Activated CD8-positive, alpha-beta memory T cell treated with anti-CD3 and anti-CD28 coated beads, Interleukin-2, amount 10 ng/mL, durations not matched to agents 7 days and 5 days (primary cell): ENCODE data around the gene INSM1. TPM values are rescaled to one million over a fixed set of nuclear protein-coding genes. Genes with fewer than 3 reads are reported as not detected.
A peak's percentile ranks its signal among the peaks of the same experiment; 100 is the strongest.

ENCODE experiments used
- ATAC-seq: fragments of 150-1000 bp; cut with Tn5 transposase; one replicate; pipeline ENCODE4 v1.10.0; 2021; ENCODE audit warnings: moderate library complexity
- CTCF ChIA-PET: fragments of 350-600 bp; sonication (Branson Sonifier 250); formaldehyde crosslinking; loops from one replicate; lab custom pipeline; 2021; ENCODE audit warnings: antibody characterized with exemption; lab: Charles Lee
- DNase-seq: peaks from one replicate; pipeline ENCODE4 v3.0.0-alpha.2; 2020
- H3K27ac Mint-ChIP-seq: one replicate; pipeline ENCODE4 v1.8.0; 2021; ENCODE audit warnings: mild to moderate bottlenecking, mixed read lengths
- H3K27me3 Mint-ChIP-seq: one replicate; pipeline ENCODE4 v1.8.0; 2021; ENCODE audit warnings: mixed read lengths
- H3K36me3 Mint-ChIP-seq: one replicate; pipeline ENCODE4 v1.8.0; 2021; ENCODE audit warnings: mild to moderate bottlenecking, mixed read lengths
- H3K4me1 Mint-ChIP-seq: one replicate; pipeline ENCODE4 v1.8.0; 2021; ENCODE audit warnings: mixed read lengths
- H3K4me3 Mint-ChIP-seq: one replicate; pipeline ENCODE4 v1.8.0; 2021; ENCODE audit warnings: mild to moderate bottlenecking, moderate library complexity, mixed read lengths
- H3K9me3 Mint-ChIP-seq: one replicate; pipeline ENCODE4 v1.8.0; 2022; ENCODE audit warnings: low read depth, mixed read lengths
- total RNA-seq, 2 experiments: library from RNA; stranded (reverse); gene quantifications; one replicate each; pipeline ENCODE4 v1.2.3, GENCODE V29; 2021

INSM1 gene
- total RNA-seq, 2 experiments from 2014 or later = 0.12 TPM; not detected in 1

DNA sequence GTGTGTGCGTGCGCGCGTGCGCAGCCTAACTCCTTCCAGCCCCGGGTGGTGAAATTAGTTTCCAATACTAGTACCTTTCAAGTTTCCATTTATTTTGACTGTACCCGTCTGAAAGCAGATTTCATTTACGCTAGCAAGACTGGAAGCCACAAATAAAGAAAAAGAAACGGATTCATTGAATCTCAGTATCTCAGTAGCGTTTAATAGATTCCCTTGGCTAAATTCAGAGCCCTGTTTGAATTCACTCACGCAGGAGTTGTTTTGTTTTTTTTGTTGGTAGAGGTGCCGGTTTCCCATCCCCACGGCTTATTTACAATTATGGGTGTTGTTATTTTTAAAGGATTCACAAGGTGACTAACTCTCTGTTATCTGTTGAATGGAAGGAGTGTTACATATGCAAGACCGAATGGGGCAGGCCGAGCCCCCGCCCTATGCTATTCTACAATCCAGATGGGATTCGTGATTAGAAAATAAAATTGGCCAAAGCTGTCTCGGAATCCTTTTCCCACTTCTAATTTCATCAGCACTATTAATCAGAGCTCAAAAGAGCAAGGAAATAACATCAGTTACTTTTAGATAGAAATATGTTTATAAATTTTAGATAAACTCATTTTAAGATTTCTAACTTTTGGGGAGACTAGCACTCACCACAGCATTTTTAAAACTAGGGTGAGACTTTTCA is 2.3 kb upstream of the INSM1 start:
- Mint-ChIP-seq H3K27me3 (peaks cover 80% of the 10 kb centered on the region), H3K4me3 (no peak overlapping the region), H3K4me1 (peaks cover 14% of the 10 kb centered on the region), H3K36me3 (no peaks in the 10 kb centered on the region), H3K27ac (no peak overlapping the region), H3K9me3 (no peaks in the 10 kb centered on the region)
- DNase-seq (no peak), ATAC-seq (no peak)
- CTCF ChIA-PET = interaction anchor here (0.5 kb wide), 1 partner anchor 52 kb away, joined by 3 read pairs; no protein-coding TSS in a partner anchor

DNA sequence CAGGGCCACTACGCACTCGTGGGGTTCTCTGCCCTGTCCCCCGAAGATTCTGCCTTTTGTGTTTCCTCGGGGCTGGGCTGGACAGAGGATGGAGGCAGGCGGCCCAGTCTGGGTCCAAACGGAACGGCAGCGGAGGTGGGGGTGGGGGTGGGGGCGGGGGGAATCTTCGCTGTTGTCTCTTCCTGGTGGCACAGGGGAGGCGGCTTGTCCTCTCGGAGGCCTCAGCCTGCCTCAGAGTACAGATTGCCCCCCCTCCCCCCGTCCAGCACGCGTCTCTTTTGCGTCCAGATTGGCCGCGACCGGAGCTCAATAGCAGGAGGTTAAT is 1.4 kb upstream of the INSM1 start:
- Mint-ChIP-seq H3K9me3 (no peaks in the 10 kb centered on the region), H3K4me1 (peaks cover 12% of the 10 kb centered on the region), H3K27me3 (peaks cover 80% of the 10 kb centered on the region), H3K36me3 (no peaks in the 10 kb centered on the region), H3K4me3 (no peak overlapping the region), H3K27ac (no peak overlapping the region)
- DNase-seq (no peak), ATAC-seq (no peak)
- CTCF ChIA-PET = no interaction called here

GRCh38 chr20:20366876-20367574 is 879 bp upstream of the INSM1 start:
- Mint-ChIP-seq H3K4me1 (peaks cover 12% of the 10 kb centered on the region), H3K4me3 (no peak overlapping the region), H3K36me3 (no peaks in the 10 kb centered on the region), H3K27me3 (peaks cover 80% of the 10 kb centered on the region), H3K27ac (no peak overlapping the region), H3K9me3 (no peaks in the 10 kb centered on the region)
- ATAC-seq (no peak), DNase-seq (no peak)
- CTCF ChIA-PET = no interaction called here

GRCh38 chr20:20368418-20369249 is 730 bp downstream of the INSM1 start:
- CTCF ChIA-PET = interaction anchor here (1.3 kb wide), 1 partner anchor 10 kb away, joined by 4 read pairs; no protein-coding TSS in a partner anchor
- Mint-ChIP-seq H3K4me3 (no peak overlapping the region), H3K4me1 (peaks cover 12% of the 10 kb centered on the region), H3K27ac (no peak overlapping the region), H3K36me3 (no peaks in the 10 kb centered on the region), H3K27me3 (peaks cover 77% of the 10 kb centered on the region), H3K9me3 (no peaks in the 10 kb centered on the region)
- ATAC-seq (no peak), DNase-seq (no peak)

DNA sequence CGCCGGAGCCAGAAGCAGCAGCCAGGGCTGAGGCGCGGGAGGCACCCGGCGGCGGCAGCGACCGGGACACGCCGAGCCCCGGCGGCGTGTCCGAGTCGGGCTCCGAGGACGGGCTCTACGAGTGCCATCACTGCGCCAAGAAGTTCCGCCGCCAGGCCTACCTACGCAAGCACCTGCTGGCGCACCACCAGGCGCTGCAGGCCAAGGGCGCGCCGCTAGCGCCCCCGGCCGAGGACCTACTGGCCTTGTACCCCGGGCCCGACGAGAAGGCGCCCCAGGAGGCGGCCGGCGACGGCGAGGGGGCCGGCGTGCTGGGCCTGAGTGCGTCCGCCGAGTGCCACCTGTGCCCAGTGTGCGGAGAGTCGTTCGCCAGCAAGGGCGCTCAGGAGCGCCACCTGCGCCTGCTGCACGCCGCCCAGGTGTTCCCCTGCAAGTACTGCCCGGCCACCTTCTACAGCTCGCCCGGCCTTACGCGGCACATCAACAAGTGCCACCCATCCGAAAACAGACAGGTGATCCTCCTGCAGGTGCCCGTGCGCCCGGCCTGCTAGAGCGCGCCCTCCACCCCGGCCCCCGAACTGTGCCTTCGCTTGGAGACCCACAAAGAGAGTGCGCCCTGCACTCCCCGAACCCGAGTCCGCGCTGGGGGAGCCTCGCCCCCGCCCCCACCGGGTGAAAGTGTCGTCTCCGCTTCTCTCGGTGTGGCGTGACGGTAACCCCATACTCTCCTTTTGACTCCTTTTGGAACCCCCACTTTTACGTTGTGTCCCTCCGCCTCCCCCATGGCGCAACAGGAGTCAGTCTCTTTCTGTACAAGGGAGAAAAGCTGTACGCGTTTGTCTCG is 1.6 kb downstream of the INSM1 start:
- peaks cover 12% of the 10 kb centered on the region for H3K4me1 Mint-ChIP-seq
- peaks cover 79% of the 10 kb centered on the region for H3K27me3 Mint-ChIP-seq
- H3K4me3 Mint-ChIP-seq = peak overlapping the region; percentile 29
- ATAC-seq (no peak), DNase-seq (no peak)
- CTCF ChIA-PET = no interaction called here
- H3K9me3 Mint-ChIP-seq = no peaks in the 10 kb centered on the region
- H3K27ac Mint-ChIP-seq = peak overlapping the region; percentile 47
- H3K36me3 Mint-ChIP-seq = no peaks in the 10 kb centered on the region

DNA sequence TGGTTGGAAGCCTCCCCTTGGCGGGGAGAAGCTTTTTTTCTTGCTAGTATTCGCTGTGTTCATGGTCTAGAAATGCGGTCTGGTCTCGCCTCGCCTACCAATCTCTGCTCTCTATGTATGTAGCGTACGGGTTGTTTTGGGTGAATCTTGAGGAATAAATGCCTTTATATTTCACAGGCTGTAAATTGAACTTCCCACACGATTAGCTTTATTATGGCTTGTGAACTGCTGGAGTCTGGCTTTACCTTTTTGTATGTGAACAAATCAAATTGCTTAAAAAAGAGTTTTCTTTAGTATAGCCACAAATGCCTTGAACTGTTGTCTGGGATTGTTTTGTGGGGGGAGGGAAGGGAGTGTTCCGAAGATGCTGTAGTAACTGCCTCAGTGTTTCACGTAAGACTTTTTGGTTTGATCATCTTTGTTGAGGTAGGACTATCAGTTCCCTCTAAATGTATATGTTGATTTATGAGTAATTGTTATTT is 2.2 kb downstream of the INSM1 start:
- DNase-seq (no peak), ATAC-seq (no peak)
- CTCF ChIA-PET = interaction anchor here (1.2 kb wide), 1 partner anchor 866 kb away, joined by 4 read pairs; no protein-coding TSS in a partner anchor
- peak overlapping the region; percentile 47 for H3K27ac Mint-ChIP-seq
- peak overlapping the region; percentile 29 for H3K4me3 Mint-ChIP-seq
- peaks cover 77% of the 10 kb centered on the region for H3K27me3 Mint-ChIP-seq
- no peaks in the 10 kb centered on the region for H3K36me3 Mint-ChIP-seq
- H3K4me1 Mint-ChIP-seq = peaks cover 10% of the 10 kb centered on the region
- no peaks in the 10 kb centered on the region for H3K9me3 Mint-ChIP-seq

DNA sequence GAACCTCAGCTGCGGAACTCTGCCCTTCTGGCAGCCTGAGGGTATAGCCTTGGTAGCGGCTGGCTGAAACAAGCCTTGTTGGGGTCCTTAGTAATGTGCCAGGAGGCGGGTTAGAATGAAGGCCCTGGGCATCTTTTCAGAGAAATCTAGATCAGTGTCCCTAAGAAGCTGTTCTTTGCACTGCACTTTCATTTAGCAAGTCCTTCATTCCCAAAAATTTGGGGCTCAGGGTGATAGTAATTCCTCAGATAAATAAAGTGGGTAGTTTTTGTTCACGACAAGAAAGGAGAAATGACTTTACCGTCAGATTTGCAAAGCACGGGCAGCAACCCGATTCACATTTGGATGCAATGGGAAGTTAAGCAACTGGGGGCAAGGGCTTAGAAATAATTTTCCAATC is 3.2 kb downstream of the INSM1 start:
- ATAC-seq = no peak
- Mint-ChIP-seq H3K9me3 (no peaks in the 10 kb centered on the region), H3K27me3 (peaks cover 76% of the 10 kb centered on the region), H3K4me3 (no peak overlapping the region), H3K4me1 (peaks cover 6% of the 10 kb centered on the region), H3K27ac (no peak overlapping the region), H3K36me3 (no peaks in the 10 kb centered on the region)
- DNase-seq = no peak
- CTCF ChIA-PET = interaction anchor here (1.2 to 1.8 kb wide), 3 partner anchors 223 to 865 kb away, joined by 3 to 5 read pairs (median 4); no protein-coding TSS in a partner anchor

DNA sequence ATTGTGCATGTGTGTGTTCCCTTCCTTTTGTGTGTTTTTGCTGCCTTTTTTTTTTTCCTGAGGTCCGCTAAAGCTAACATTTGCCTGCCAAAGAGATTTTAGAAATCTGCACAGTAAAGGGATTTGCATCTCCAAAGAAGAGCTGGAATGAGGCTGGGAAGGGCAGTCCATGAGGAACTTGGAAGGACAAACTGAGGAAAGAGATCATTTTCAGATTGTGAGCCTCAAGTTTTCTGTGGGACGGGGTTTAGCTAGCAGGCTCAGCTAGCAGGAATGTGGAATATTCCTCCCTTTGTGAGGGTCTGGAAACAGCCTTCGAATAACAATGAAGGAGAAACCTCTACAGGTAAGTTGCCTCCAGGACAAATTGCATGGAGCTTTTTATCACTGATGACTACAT is 3.8 kb downstream of the INSM1 start:
- CTCF ChIA-PET = interaction anchor here (0.7 to 1.8 kb wide), 3 partner anchors 202 to 489 kb away, joined by 3 to 5 read pairs (median 3); no protein-coding TSS in a partner anchor

DNA sequence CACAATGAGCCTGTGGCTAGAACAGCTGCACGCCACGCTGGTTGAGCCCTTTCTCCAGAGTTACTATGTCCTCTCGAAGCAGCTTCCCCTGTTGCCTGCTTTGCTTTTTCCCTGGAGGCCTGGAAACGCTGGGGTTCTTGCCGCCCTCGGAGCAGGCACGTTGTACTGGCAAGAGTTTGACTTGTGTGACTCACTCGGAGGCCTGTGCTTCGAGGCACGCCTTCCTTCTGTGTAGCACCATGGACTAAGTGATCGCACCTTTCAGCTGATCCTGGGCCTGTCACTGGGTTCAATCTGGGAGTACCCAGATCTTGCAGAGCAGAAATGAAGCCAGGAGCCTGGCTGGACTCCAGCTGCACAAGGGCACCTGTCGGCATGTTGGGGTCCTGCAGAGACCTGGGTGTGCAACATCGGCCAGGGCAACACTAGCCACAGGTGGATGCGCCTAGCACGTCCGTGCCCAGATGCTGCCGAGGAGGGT is 5.2 kb downstream of the INSM1 start:
- H3K4me1 Mint-ChIP-seq = peaks cover 4% of the 10 kb centered on the region
- no peaks in the 10 kb centered on the region for H3K36me3 Mint-ChIP-seq
- no peak for DNase-seq
- H3K9me3 Mint-ChIP-seq = no peaks in the 10 kb centered on the region
- no peak overlapping the region for H3K27ac Mint-ChIP-seq
- no peak for ATAC-seq
- H3K4me3 Mint-ChIP-seq = no peak overlapping the region
- peaks cover 64% of the 10 kb centered on the region for H3K27me3 Mint-ChIP-seq
- CTCF ChIA-PET = no interaction called here

More for the DNA sequence above, 3.8 kb downstream of the INSM1 start:
- Mint-ChIP-seq H3K9me3 (no peaks in the 10 kb centered on the region), H3K36me3 (no peaks in the 10 kb centered on the region), H3K27me3 (peaks cover 74% of the 10 kb centered on the region), H3K27ac (no peak overlapping the region), H3K4me1 (peaks cover 6% of the 10 kb centered on the region), H3K4me3 (no peak overlapping the region)
- DNase-seq = no peak
- ATAC-seq = no peak

- no peak for DNase-seq
- peaks cover 55% of the 10 kb centered on the region for H3K27me3 Mint-ChIP-seq
- peaks cover under 1% of the 10 kb centered on the region for H3K9me3 Mint-ChIP-seq
- H3K36me3 Mint-ChIP-seq = no peaks in the 10 kb centered on the region
- ATAC-seq = no peak
- CTCF ChIA-PET = no interaction called here
- no peak overlapping the region for H3K4me3 Mint-ChIP-seq
- no peaks in the 10 kb centered on the region for H3K4me1 Mint-ChIP-seq
- H3K27ac Mint-ChIP-seq = no peak overlapping the region
Observed at GRCh38 chr20:20375862-20376261, 8.0 kb downstream of the INSM1 start.

GRCh38 chr20:20386192-20386591 is 18.3 kb downstream of the INSM1 start:
- ATAC-seq (no peak), DNase-seq (no peak)
- Mint-ChIP-seq H3K27ac (no peak overlapping the region), H3K4me3 (no peak overlapping the region), H3K36me3 (no peaks in the 10 kb centered on the region), H3K4me1 (no peaks in the 10 kb centered on the region), H3K27me3 (peaks cover 4% of the 10 kb centered on the region), H3K9me3 (no peaks in the 10 kb centered on the region)
- CTCF ChIA-PET = no interaction called here

DNA sequence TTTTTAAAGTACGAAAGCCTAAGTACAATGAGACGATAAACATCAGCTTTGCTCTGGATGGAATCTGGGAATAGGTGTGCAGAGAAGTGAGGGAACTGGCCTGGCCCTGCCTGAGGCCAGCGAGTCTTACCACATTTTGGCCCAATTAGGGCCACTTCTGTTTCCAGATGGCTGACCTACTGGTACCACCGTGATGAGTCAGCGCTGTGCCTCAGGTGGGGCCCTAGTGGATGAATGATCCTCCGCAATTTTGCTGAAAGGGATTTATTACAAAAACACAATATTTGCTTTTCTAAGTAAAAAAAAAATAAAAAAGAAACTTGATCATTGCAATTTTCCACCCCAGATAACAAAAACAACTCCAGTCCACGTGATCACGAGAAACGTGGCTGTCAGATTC is 22.5 kb downstream of the INSM1 start:
- Mint-ChIP-seq H3K4me3 (no peak overlapping the region), H3K27me3 (no peaks in the 10 kb centered on the region), H3K36me3 (no peaks in the 10 kb centered on the region), H3K4me1 (no peaks in the 10 kb centered on the region), H3K27ac (no peak overlapping the region), H3K9me3 (no peaks in the 10 kb centered on the region)
- no peak for ATAC-seq
- DNase-seq = no peak
- CTCF ChIA-PET = no interaction called here
